HG02981 (cell line): ENCODE results near the gene UHRF1.
A peak's percentile ranks its signal among the peaks of the same experiment; 100 is the strongest.
"Not testable (repeated sequence)": the region's sequence is repeated elsewhere in the genome, so short reads cannot be mapped to it uniquely, and the experiment has no call there.

Experiments used
- ATAC-seq: cut with Tn5 transposase; IDR thresholded peaks from one replicate; pipeline ENCODE4 v1.9.1; 2021; ENCODE audit warnings: mild to moderate bottlenecking, moderate library complexity; ENCODE audit not compliant: unreplicated experiment

The UHRF1 gene

GRCh38 chr19:4909156-4909896 lies at the start of gene UHRF1:
UHRF1 (plus strand) TSS chr19:4909501; CDS start chr19:4910886, 1,385 bp downstream.
- peak; percentile 21 for ATAC-seq

GRCh38 chr19:4859697-4860096 lies 49.6 kb upstream of the UHRF1 start:
- ATAC-seq: no peak

GRCh38 chr19:4861147-4861546 lies 48.2 kb upstream of the UHRF1 start:
- no peak for ATAC-seq

- no peak for ATAC-seq
Measured at GRCh38 chr19:4866595-4867424, 42.5 kb upstream of the UHRF1 start.

GRCh38 chr19:4867534-4868285 lies 41.6 kb upstream of the UHRF1 start, which contains the start of gene PLIN3:
PLIN3 (minus strand) TSS chr19:4867667; CDS start chr19:4861394, 6,273 bp downstream.
- ATAC-seq: peak; percentile 76

GRCh38 chr19:4868286-4868834 lies 40.9 kb upstream of the UHRF1 start:
- no peak for ATAC-seq

- no peak for ATAC-seq
Measured at GRCh38 chr19:4870025-4870700, 39.1 kb upstream of the UHRF1 start.

GRCh38 chr19:4871711-4872110 lies 37.6 kb upstream of the UHRF1 start:
- no peak for ATAC-seq

GRCh38 chr19:4873930-4874329 lies 35.4 kb upstream of the UHRF1 start:
- ATAC-seq: no peak

- ATAC-seq: no peak
Measured at GRCh38 chr19:4877753-4878490, 31.4 kb upstream of the UHRF1 start.

- ATAC-seq: no peak
Measured at GRCh38 chr19:4878491-4878968, 30.8 kb upstream of the UHRF1 start.

GRCh38 chr19:4879041-4879440 lies 30.3 kb upstream of the UHRF1 start:
- no peak for ATAC-seq

- ATAC-seq: not testable (repeated sequence)
Measured at GRCh38 chr19:4882874-4883273, 26.4 kb upstream of the UHRF1 start.

GRCh38 chr19:4884993-4885392 lies 24.3 kb upstream of the UHRF1 start:
- ATAC-seq: not testable (repeated sequence)

GRCh38 chr19:4887803-4888202 lies 21.5 kb upstream of the UHRF1 start:
- ATAC-seq: not testable (repeated sequence)

- ATAC-seq: no peak
Measured at GRCh38 chr19:4889034-4889815, 20.1 kb upstream of the UHRF1 start.

GRCh38 chr19:4891066-4891465 lies 18.2 kb upstream of the UHRF1 start:
- no peak for ATAC-seq

GRCh38 chr19:4892962-4893361 lies 16.3 kb upstream of the UHRF1 start:
- not testable (repeated sequence) for ATAC-seq

- no peak for ATAC-seq
Measured at GRCh38 chr19:4896372-4896771, 12.9 kb upstream of the UHRF1 start.
